Measurements from ENCODE around the gene KCNAB2.

DNA sequence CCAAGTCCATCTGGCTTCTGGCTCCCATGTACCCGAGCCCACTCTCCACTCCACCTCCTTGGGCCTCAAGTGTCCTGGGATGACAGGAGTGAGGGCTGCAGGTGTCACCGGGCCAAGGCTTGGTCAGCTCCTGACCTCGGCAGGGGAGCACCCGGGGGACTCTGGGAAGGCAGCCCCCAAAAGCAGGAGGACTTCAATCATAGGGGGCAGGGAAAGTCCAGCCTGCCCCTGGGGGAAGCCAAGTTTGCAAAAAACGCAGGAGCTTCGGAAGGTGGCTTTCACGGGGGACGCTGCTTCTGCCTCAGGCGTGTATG lies 56.8 kb downstream of the KCNAB2 start:
- TF ChIP-seq TAF1 (conservative IDR thresholded peaks at IDR 0.05) (no peak), HNF4G (IDR thresholded peaks at IDR 0.05) (no peak), CTCF (IDR thresholded peaks at IDR 0.05; ENCODE audit: low read depth, low read length, missing input control) (no peak), FOXA1 (IDR thresholded peaks at IDR 0.05) (no peak)
- TF ChIP-seq, protein P1, sequence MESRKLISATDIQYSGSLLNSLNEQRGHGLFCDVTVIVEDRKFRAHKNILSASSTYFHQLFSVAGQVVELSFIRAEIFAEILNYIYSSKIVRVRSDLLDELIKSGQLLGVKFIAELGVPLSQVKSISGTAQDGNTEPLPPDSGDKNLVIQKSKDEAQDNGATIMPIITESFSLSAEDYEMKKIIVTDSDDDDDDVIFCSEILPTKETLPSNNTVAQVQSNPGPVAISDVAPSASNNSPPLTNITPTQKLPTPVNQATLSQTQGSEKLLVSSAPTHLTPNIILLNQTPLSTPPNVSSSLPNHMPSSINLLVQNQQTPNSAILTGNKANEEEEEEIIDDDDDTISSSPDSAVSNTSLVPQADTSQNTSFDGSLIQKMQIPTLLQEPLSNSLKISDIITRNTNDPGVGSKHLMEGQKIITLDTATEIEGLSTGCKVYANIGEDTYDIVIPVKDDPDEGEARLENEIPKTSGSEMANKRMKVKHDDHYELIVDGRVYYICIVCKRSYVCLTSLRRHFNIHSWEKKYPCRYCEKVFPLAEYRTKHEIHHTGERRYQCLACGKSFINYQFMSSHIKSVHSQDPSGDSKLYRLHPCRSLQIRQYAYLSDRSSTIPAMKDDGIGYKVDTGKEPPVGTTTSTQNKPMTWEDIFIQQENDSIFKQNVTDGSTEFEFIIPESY (IDR thresholded peaks at IDR 0.05), result no peak

Data from liver (tissue), 3 donors.